ENCODE results near the gene OOEP.

Gene OOEP

GRCh38 chr6:73364549-73364948 is 5.1 kb downstream of the OOEP start:
- no peak for DNase-seq (ENCODE audit: low spot score)

- DNase-seq (ENCODE audit: low spot score) = no peak
Observed at GRCh38 chr6:73364121-73364520, 5.6 kb downstream of the OOEP start.

GRCh38 chr6:73363537-73363875 is 6.2 kb downstream of the OOEP start:
- DNase-seq (ENCODE audit: low spot score) = no peak

GRCh38 chr6:73362869-73363536 is 6.7 kb downstream of the OOEP start:
- no peak for DNase-seq (ENCODE audit: low spot score)

- DNase-seq (ENCODE audit: low spot score) = no peak
Observed at GRCh38 chr6:73362358-73362757, 7.3 kb downstream of the OOEP start, which contains the start of gene KHDC3L. Gene KHDC3L (plus strand): TSS chr6:73362658. CDS start chr6:73362730, 72 bp downstream.

- no peak for DNase-seq (ENCODE audit: low spot score)
Observed at GRCh38 chr6:73353636-73354593, 15.8 kb downstream of the OOEP start, which contains the start of gene DPPA5. Gene DPPA5 (minus strand): TSS chr6:73354276. CDS start chr6:73354225, 51 bp downstream.

GRCh38 chr6:73349311-73349710 is 20.4 kb downstream of the OOEP start:
- no peak for DNase-seq (ENCODE audit: low spot score)

- no peak for DNase-seq (ENCODE audit: low spot score)
Observed at GRCh38 chr6:73348550-73349204, 21.0 kb downstream of the OOEP start.

GRCh38 chr6:73343164-73343563 is 26.5 kb downstream of the OOEP start:
- DNase-seq (ENCODE audit: low spot score) = no peak

- no peak for DNase-seq (ENCODE audit: low spot score)
Observed at GRCh38 chr6:73342174-73342573, 27.5 kb downstream of the OOEP start.

- DNase-seq (ENCODE audit: low spot score) = no peak
Observed at GRCh38 chr6:73341335-73341734, 28.4 kb downstream of the OOEP start.

- DNase-seq (ENCODE audit: low spot score) = no peak
Observed at GRCh38 chr6:73340048-73340447, 29.6 kb downstream of the OOEP start.

GRCh38 chr6:73339340-73339739 is 30.4 kb downstream of the OOEP start:
- DNase-seq (ENCODE audit: low spot score) = no peak

- no peak for DNase-seq (ENCODE audit: low spot score)
Observed at GRCh38 chr6:73329201-73329600, 40.5 kb downstream of the OOEP start.

- no peak for DNase-seq (ENCODE audit: low spot score)
Observed at GRCh38 chr6:73328790-73329189, 40.9 kb downstream of the OOEP start.

- no peak for DNase-seq (ENCODE audit: low spot score)
Observed at GRCh38 chr6:73325656-73326055, 44.0 kb downstream of the OOEP start.

GRCh38 chr6:73323323-73323722 is 46.4 kb downstream of the OOEP start:
- DNase-seq (ENCODE audit: low spot score) = no peak
